ENCODE results near the gene VSTM1. TPM values are rescaled to one million over a fixed set of nuclear protein-coding genes. Genes with fewer than 3 reads are reported as not detected.
"Not testable (repeated sequence)": the region's sequence is repeated elsewhere in the genome, so short reads cannot be mapped to it uniquely, and the experiment has no call there.

The VSTM1 gene
- total RNA-seq, result not detected
- long read RNA-seq, result 0 reads

- intact Hi-C loops (cut with DNase I), result no loop called here
- peak; percentile 75 for DNase-seq (ENCODE audit: low spot score)
Measured at GRCh38 chr19:54063350-54064116, at the start of gene VSTM1. Gene VSTM1, minus strand, starts transcription at chr19:54063897. Its CDS starts 120 bp downstream, at chr19:54063777.

- DNase-seq (ENCODE audit: low spot score), result no peak
- intact Hi-C loops (cut with DNase I), result no loop called here
Measured at GRCh38 chr19:54109651-54110050, 46.0 kb upstream of the VSTM1 start.

GRCh38 chr19:54108496-54108895, 44.8 kb upstream of the VSTM1 start:
- intact Hi-C loops (cut with DNase I), result no loop called here
- no peak for DNase-seq (ENCODE audit: low spot score)

- intact Hi-C loops (cut with DNase I), result no loop called here
- no peak for DNase-seq (ENCODE audit: low spot score)
Measured at GRCh38 chr19:54107876-54108490, 44.3 kb upstream of the VSTM1 start.

- intact Hi-C loops (cut with DNase I), result no loop called here
Measured at GRCh38 chr19:54106716-54107115, 43.0 kb upstream of the VSTM1 start.

GRCh38 chr19:54105796-54106195, 42.1 kb upstream of the VSTM1 start:
- no peak for DNase-seq (ENCODE audit: low spot score)
- intact Hi-C loops (cut with DNase I), result no loop called here

More at GRCh38 chr19:54106716-54107115, 43.0 kb upstream of the VSTM1 start:
- peak; percentile 53 for DNase-seq (ENCODE audit: low spot score)

- intact Hi-C loops (cut with DNase I), result no loop called here
- DNase-seq (ENCODE audit: low spot score), result peak; percentile 36
Measured at GRCh38 chr19:54104998-54105715, 41.5 kb upstream of the VSTM1 start.

- peak; percentile 99 for DNase-seq (ENCODE audit: low spot score)
- intact Hi-C loops (cut with DNase I), result loop anchor here (1.0 kb wide), 1 partner anchor 13 kb away; the partner anchor contains the start of genes PRPF31 and TFPT
Measured at GRCh38 chr19:54102421-54103169, 38.9 kb upstream of the VSTM1 start, which contains the start of gene NDUFA3. Gene NDUFA3, plus strand, starts transcription at chr19:54102855. Its CDS starts 24 bp downstream, at chr19:54102879.

- intact Hi-C loops (cut with DNase I), result no loop called here
- DNase-seq (ENCODE audit: low spot score), result peak; percentile 80
Measured at GRCh38 chr19:54100561-54100960, 36.9 kb upstream of the VSTM1 start, which contains the start of gene OSCAR. Gene OSCAR, minus strand, starts transcription at chr19:54100803. Its CDS starts 11 bp downstream, at chr19:54100792.

- intact Hi-C loops (cut with DNase I); DNase-seq (ENCODE audit: low spot score): not testable (repeated sequence)
Measured at GRCh38 chr19:54099903-54100255, 36.2 kb upstream of the VSTM1 start.

- intact Hi-C loops (cut with DNase I), result no loop called here
- DNase-seq (ENCODE audit: low spot score), result no peak
Measured at GRCh38 chr19:54099190-54099902, 35.6 kb upstream of the VSTM1 start.

GRCh38 chr19:54096617-54097106, 33.0 kb upstream of the VSTM1 start:
- intact Hi-C loops (cut with DNase I), result no loop called here
- DNase-seq (ENCODE audit: low spot score), result peak; percentile 78

GRCh38 chr19:54095859-54096616, 32.3 kb upstream of the VSTM1 start:
- intact Hi-C loops (cut with DNase I); DNase-seq (ENCODE audit: low spot score): not testable (repeated sequence)

- no peak for DNase-seq (ENCODE audit: low spot score)
- intact Hi-C loops (cut with DNase I), result no loop called here
Measured at GRCh38 chr19:54095136-54095858, 31.6 kb upstream of the VSTM1 start.

GRCh38 chr19:54094426-54095000, 30.8 kb upstream of the VSTM1 start:
- intact Hi-C loops (cut with DNase I), result no loop called here
- DNase-seq (ENCODE audit: low spot score), result no peak

- DNase-seq (ENCODE audit: low spot score), result no peak
- intact Hi-C loops (cut with DNase I), result no loop called here
Measured at GRCh38 chr19:54084410-54084809, 20.7 kb upstream of the VSTM1 start.

- intact Hi-C loops (cut with DNase I), result no loop called here
- no peak for DNase-seq (ENCODE audit: low spot score)
Measured at GRCh38 chr19:54081032-54081431, 17.3 kb upstream of the VSTM1 start, which contains the start of gene TARM1. Gene TARM1, minus strand, starts transcription at chr19:54081365. Its CDS starts 25 bp downstream, at chr19:54081340.
